H4 (cell line): ENCODE results near the gene KCNJ5. TPM values are rescaled to one million over a fixed set of nuclear protein-coding genes. Genes with fewer than 3 reads are reported as not detected.

ENCODE experiments used
- DNase-seq: peaks from one replicate; pipeline ENCODE4 v3.0.0-alpha.2; 2015; ENCODE audit warnings: low spot score
- total RNA-seq: library from RNA; depleted of rRNA; stranded (reverse); fragments of >200 nt; shearing (Covaris generic); gene quantifications from 2 replicates; pipeline ENCODE4 v1.2.3, GENCODE V29; 2014

KCNJ5 gene
- total RNA-seq, 1 experiment from 2014 or later, result not detected

DNA sequence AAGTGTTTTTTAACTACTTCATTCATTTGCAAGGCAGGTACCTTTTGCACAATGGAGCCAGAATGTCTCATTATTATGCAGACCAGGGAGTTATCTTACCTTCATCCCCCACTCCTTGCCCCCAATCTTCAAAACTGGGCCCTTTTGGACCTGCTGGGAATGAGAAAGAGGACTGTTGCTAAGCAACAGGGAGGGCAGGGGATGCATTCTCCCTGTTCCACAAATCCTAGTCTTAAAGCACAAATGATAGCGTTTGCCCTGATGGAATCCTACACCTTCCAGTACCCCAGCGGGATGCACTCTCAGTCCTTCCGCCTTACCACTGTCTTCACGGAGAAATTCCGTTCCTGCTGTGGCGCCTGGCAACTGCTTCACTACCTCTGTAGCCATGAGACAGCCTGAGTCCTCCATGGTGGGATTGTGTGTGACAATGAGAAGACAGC is 20.0 kb upstream of the KCNJ5 start:
- no peak for DNase-seq

DNA sequence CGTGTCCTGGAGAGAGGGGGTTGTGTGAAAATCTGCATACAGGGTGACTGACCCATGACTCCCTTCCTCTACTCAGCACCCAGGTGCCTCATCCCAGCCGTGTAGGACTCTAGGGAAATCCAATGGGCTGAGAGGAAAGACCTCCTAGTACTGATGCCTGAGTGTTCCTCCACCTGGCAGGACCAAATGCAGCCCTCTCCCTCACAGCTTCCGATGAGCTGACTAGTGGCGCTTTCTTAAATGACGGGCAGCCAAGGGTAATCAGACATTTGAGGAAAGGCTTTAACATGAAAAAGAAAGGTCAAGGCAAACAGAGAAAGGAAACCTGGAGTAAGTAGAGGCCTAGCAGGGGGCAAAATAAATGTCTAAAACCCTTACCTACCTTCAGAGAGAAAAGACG is 19.1 kb upstream of the KCNJ5 start:
- no peak for DNase-seq

DNA sequence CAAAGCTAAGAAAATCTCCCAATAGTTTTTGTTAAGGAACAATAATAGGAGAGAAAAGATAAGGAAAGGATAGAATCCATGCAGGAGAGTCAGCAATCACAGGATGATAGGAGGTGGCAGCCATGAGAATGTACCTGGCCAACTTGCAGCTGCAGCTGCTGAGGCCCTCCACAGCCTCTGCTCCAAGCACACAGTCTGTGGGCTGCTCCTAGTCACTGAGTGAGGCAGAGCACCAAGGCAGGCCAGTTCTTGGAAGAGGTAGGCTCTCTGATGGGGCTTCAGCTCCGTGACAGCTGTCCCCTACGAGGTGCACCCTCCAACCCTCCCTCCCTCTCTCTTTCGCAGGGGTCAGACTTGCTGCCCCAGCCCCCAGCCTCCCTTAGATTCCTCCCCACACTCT is 18.6 kb upstream of the KCNJ5 start:
- DNase-seq, result no peak

DNA sequence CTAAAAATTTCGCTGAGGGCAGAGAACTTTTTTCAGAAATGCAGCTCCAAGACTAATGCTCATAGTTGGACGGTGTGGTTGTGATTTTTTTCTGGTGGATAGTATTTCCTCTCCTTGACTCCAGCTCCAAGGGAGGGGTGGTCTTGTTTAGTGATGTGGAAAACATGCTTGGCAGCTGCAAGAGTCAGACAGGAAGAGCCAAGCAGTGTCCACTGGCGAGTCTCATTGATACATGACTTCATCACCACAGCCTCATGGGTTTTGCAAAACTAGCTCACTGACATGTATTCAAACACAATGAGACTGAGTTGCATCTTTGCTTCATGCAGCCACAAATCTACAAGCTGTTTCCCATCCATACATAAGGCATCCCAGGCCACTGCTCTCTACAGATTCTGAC is 16.7 kb upstream of the KCNJ5 start:
- no peak for DNase-seq

DNA sequence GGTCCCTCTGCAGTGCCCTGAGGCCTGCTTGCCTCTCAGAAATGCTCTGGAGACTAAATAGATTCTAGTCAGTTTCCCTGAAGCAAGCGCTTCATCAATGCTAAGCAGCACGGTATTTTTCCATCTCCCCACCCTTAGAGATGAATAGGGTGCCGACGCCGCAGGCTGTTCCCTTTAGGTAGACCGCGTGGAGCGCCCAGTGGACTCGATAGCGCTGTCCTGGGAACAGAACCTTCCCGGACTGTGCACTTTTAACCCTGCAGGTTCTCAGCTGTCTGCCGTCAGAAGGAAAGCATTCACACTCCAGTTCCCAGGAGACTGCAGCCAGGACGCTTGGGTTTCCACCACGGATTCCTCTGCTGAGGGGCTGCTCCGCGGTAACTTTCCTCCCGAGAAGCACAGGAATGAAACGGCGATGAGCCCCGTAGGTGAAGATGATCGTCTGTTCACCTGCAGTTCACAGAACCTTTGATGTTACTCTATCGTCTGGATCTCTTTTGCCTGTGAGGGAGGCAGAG is 15.0 kb upstream of the KCNJ5 start:
- DNase-seq, result no peak

DNA sequence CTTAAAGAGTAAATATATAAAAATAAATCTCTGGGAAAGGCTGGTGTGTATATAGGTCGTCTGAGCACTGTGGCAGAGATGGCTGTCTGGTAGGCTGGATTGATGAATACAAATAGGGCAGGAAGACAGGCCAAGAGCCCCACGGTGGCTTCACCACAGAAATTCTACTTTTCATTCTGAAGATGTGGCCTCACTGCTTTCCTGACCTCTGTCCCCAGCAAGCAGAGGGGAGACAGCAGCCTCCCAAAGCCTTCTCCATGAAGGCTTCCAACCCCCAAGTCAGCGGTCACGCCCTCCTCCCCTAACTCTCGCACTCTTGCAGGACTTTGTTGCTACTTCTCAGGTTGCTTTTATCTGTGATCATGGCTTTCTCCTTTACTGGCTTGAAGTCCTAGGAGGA is 13.4 kb upstream of the KCNJ5 start:
- DNase-seq, result no peak

DNA sequence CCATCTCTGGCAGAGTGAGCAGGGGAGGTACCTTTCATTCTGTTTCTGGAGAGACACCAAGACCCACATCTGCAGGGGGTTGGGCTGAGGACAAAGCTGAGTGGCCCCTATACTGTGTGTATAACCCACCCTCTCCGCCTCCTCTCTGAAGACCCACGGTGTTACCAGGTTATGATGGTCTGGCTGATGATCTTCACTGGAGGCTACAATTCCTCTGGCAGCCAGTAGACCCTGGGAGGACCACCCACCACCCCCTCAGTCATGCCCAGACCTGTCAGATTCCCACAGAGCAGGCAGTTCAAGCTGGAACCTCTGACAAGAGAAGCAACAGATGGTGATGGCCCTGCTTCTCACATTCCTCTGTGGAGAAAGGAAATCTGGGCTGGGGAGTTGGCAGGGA is 12.7 kb upstream of the KCNJ5 start:
- no peak for DNase-seq

DNA sequence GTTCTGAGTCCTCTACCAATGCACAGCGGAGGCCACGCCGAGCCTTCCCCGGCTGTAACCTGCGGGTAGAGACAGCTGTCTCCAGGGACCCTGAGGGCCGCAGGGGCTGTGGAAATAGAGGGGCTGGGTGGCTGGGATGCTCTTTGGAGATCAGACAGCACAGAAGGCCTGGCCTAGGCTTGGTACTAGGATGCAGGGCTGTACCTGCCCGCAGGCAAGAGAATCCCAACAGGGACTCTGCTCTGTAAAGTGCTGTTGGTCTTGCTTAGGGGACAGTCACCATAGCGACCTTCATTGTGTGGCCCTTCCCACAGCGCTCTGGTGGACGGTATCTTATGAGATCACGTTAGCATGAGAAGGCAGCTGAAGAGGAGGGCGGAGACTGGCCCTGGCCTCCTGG is 11.3 kb upstream of the KCNJ5 start:
- DNase-seq, result no peak

DNA sequence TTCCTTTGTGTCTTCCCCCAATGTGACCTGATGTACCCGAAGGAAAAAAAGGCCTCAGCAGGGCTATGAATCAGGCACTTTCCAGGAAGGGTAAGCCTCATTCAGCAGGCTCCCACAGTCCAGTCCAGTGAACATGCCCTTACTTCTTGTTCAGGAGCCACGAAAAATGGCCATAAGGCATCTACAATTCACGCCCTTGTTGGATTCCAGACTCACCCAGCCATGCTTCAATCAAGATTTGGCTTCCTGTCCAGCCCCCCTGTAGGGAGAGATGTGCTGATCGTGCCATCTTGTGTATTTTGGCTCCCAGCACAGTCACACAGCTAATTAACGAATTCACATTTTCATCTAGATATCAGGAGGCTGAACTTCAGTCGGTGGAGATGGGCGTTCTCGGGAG is 9.9 kb upstream of the KCNJ5 start:
- DNase-seq, result no peak

DNA sequence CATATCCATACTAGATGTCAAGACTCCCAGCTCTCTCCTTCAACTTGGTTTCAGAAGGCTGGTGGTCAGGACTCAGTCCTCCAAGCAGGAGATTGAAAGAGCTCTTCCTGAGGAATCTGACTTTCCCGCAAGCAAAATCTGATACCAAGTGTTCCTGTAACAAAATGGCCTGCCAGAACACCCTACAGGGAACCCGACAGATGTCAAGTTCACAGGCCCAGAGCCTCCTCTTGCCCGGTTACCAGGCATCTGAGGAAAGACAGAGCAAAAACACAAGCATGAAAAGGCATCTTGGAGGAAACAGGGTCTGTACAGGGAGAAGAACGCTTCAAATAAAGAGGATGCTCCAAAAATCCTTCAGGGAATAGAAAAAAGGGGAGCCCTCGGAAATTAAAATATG is 8.7 kb upstream of the KCNJ5 start:
- DNase-seq, result no peak

DNA sequence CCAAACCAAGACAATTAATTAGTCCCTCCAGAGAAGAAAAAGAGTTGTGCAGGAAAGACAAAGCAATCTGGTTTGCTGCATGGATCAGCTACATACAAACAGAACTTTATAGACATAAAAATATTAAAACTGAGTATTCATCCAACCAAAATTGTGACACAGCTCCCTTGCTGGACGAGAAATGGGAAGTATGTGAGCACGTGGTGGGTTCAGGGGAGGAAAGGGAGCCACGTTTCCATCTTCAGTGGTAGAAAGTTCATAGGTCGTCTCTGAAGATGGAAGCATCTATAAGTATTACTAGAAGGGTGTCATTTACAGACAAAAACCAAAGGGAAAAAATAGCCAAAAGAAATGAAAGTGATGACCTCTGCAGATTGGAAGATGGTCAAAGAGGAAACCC is 7.1 kb upstream of the KCNJ5 start:
- DNase-seq, result no peak

DNA sequence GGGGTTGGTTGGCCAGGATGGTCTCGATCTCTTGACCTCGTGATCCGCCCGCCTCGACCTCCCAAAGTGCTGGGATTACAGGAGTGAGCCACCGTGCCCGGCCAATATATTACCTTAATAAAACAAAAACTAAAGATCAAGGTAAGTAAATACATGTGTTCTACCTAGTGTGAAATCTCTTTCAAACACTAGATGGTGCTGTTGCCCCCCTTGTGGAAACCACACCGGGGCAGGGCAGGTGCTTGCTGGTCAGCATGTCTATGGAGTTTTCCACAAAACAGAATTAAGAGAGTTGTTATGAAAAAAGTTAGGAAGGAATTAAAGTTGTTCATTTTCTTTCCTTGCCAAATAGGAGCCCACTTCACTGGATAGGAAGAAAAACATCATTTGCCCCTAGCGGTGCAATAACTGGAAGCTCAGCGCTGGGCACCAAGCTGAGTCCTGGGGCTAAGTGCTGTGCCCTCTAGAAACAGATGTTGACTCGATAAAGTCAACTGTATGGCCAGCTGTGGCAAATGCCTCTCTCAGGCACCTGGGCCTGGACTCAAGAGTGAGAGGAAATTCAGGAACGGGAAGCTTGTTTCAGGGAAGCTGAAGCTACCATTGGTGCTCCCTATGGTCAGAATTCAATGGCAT is 6.3 kb upstream of the KCNJ5 start:
- peak; percentile 64 for DNase-seq

DNA sequence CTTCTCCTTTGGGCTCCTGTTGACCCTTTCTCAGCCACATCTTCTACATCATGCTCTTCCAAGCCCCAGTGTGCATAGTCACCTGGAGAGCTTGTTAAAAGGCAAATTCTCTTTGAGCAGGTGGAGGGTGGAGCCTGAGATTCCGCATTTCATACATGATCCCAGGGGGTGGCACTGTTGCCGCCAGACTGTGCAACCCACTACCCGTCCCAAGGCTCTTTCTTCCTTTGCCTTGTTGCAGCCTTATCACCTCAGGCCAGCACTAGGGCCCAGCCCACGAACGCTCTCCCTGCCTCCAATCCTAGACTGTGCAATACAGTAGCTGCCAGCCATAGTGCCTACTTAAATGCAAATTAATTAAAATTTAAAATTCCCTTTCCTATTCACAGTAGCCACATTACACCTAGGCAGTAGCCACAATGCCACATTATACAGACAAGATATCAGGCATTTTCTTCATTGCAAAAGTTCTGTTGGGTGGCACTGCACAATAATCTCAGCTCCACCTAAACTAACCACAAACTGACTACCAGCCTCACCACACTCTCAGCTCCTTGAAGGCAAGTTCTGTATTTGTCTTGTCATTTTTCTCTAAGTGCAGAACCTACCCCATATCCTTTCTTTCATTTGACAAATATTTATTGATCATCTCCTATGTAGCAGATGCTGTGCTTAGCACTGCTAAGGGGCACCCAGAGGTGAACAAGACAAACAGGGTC is 4.6 kb upstream of the KCNJ5 start:
- DNase-seq, result no peak

DNA sequence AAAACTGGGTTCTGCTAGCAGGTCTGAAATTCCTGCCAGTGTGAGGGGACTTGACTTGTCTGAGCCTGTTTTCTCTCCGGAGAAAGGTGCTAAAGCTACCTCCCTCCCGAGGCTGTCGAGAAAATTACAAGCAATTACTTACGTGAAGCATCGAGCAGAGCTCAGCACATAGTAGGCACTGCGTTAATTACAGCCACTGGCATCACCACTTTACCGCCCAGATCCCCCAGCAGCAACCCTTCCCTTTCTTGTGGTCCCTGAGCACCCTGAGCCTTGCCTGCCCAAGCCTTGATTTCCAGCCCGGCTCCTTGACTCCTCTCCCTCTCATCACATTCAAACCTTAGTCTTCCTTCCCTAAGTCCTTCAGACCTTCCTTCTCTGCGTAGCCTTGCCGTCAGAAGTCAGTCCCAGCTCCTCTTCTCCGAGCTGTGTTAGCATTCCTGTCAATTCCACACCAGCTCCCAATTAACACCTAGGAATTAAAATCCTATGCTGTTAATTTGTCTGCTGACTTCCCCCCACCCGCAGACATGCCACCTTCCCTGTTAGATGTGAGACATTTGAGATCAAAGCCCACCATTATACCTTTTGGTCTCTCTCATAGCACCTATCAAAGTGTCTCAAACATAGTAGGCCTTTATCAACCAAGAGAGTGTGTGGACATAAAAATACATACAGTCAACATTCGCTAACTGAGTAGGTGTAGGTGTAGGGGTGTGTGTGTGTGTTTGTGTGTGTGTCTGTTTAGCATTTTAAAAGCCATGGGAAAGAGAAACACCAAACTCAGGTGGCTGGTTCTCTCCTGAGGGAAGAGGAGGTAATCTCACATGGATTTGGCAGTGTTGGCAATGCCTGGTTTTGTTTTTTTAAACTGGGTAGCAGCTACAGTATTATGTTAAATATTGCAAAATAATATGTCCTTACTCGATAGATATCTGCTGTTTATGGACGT is 2.8 kb upstream of the KCNJ5 start:
- DNase-seq, result no peak

DNA sequence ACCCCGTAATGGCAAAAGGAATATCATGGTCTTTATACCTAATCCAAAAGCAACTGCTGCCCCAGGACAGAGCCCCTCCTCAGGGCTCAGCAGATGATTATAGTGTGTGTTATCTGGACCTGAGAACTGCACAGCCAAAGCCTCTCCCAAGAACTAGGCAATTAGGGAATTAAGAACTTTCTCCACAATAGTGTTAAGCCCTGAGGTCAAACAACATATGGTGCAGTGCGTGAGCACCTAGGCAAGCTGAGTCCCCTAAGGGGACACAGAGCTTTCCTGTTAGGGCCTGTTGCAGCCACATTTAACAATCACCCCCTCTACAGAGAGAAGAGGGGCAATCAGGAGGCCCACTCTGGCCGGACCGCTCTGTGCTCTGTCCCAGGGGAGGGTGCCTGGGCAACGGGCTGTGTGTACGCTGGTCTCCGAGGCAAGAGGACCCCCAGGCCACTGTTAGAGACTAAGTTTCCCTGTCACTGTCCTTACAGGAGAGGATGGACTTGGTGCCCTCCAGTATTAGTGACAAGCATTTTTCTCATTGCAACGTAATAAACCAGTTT is 1.4 kb upstream of the KCNJ5 start:
- no peak for DNase-seq

DNA sequence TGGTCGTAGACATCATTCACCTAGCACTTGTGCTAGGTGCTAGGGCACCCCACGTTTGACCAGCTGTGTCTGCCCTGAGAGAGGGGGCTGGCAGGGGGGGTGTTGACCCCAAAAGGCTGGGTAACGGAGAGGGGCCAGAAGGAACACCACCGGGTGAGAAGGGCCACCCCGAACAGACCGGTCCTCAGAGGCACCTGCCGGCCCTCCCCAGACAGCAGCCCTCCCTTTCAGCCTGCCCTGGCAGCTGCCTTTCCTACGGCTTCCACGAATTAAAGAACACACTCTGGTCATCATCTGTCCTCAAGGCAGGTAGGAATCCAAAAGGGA is 977 bp upstream of the KCNJ5 start:
- DNase-seq, result no peak

DNA sequence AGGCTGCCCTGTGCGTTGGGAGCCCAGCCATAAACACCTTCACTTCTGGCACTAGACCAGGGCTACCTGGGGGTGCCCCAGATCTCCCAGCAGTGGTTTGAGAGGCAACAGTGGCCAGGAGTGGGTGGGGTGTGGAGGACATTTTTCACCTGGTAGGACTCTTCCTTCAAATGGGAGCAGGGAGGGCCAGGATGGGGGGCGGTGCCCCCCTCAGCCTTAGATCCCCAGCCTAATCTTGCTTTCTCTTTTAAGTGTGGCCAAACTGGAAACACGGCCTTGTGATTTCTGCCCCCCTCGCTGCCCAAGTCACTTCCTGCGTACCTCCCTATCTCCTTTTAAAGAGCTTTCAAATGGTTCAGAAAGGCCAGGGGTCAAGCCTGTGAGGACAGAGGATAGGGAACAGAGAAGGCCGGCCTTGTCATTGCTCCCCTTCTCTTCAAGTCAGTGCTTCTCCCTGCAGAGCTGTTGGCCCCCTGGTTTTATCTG is 800 bp downstream of the KCNJ5 start:
- DNase-seq, result no peak

DNA sequence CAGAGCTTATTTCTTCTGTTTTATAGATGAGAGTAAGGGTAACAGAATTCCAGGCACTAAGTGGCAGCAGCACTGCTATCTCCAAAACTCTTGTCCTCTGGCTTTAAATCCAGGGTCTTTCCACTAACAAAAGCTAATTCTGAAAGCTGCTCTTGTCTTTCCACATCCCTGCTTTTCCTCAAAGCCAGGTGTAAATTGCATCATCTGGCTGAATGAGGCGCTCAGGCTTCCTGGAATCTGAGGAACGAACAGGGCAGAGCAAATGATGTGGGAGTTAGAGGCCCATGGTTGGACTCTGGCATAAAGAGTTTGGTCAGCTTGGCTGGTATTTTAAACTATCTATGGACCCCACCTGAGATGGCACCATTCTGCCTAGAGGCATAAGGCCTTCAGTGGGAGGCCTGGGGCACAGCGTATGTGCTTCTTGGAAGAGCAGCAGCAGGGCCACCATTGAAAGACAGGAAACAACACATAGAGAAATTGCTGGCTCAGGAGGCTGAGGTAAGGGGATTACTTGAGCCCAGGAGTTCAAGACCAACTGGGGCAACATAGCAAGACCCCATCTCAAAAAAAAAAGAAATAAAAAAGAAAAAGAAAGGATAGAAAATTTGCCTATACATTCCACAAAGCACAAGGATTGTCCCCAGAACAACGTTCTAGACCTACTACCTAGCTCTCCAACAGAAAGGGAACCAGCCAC is 1.9 kb downstream of the KCNJ5 start:
- no peak for DNase-seq

DNA sequence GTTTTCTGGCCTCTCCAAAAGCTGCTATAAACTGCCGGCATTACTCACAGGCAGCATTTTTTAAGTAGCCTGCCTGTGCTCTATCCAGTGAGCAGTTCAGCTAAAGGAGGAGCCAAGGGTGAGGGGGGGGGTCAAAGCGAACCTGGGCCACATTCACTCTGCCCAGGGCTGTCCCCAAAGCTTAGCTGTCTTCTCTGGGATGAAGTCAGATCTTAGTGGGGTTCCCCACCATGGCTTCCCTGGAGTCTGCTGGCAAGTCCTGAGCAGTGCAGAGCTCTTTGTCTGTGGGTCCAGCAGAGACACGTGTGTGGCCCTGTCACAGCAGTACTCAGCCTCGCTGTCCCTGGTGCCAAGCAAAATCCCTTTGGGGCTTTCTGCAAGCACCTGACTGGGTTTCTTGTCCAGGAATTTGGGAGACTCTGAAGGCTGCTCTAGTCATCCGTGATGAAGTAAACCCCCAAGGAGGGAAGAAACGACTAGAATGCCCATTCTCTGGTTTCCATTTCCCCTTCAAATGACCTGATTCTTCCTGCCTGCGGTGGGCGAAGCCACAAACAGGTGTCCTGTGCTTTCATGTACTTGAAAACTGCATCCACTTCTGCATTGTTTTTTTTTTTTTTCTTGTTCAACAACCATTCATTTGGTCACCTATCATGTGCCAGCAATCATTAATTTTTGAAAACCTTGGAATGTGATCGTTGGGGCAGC is 2.6 kb downstream of the KCNJ5 start:
- no peak for DNase-seq

DNA sequence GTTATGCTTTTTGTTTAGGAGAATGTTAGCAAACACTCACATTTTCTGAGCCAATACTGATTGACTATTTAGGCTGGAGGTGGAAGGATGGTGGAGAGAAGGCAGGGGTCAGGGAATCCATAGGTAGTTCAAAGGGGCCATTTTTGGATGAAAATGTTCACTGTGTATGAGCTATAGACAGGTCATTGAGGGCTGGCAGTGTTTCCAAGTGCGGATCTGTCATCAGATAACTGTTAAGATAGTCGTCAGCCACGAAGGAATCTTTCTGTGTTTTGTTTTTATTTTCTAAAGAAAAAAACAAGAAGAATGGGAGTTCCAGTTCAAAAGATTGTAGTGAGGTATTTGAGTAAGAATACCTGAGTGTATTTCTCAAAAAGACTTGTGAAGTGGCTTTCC is 3.1 kb downstream of the KCNJ5 start:
- no peak for DNase-seq

DNA sequence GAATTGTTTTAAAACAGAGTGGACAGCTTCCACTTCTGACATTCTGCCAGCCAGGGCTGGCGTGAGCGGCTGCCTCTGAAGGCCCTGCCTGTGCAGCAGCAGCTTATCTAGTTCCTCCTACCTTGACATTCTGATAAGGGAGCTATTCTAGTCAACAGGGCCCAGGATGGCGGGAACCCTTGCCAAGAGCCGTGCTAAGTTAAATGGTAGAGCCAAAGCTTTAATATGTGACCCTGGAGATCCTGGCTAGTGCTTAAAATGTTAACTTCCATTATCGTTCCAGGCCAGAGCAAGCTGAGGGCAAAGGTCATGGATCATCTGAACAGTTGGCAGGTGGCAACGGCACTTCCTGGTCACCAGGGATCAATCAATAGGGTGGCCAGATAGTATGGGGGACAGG is 3.5 kb downstream of the KCNJ5 start:
- DNase-seq, result no peak
